ENCODE results near the gene RIPPLY3.

Gene RIPPLY3

GRCh38 chr21:37060296-37060695 lies 53.8 kb downstream of the RIPPLY3 start:
- TF ChIP-seq GATA2 (IDR thresholded peaks at IDR 0.05; ENCODE audit: low read depth, low read length) (no peak), GATA3 (IDR thresholded peaks at IDR 0.05; ENCODE audit: low read depth, low read length) (no peak)

GRCh38 chr21:37061926-37062592 lies 55.6 kb downstream of the RIPPLY3 start:
- no peak for TF ChIP-seq GATA2 (IDR thresholded peaks at IDR 0.05; ENCODE audit: low read depth, low read length)
- no peak for TF ChIP-seq GATA3 (IDR thresholded peaks at IDR 0.05; ENCODE audit: low read depth, low read length)

GRCh38 chr21:37062593-37062935 lies 56.1 kb downstream of the RIPPLY3 start:
- TF ChIP-seq GATA3 (IDR thresholded peaks at IDR 0.05; ENCODE audit: low read depth, low read length) = no peak
- no peak for TF ChIP-seq GATA2 (IDR thresholded peaks at IDR 0.05; ENCODE audit: low read depth, low read length)

GRCh38 chr21:37063433-37063832 lies 56.9 kb downstream of the RIPPLY3 start:
- TF ChIP-seq GATA3 (IDR thresholded peaks at IDR 0.05; ENCODE audit: low read depth, low read length) = no peak
- TF ChIP-seq GATA2 (IDR thresholded peaks at IDR 0.05; ENCODE audit: low read depth, low read length) = no peak

GRCh38 chr21:37064841-37065240 lies 58.3 kb downstream of the RIPPLY3 start:
- TF ChIP-seq GATA2 (IDR thresholded peaks at IDR 0.05; ENCODE audit: low read depth, low read length) (no peak), GATA3 (IDR thresholded peaks at IDR 0.05; ENCODE audit: low read depth, low read length) (no peak)

GRCh38 chr21:37065561-37066177 lies 59.2 kb downstream of the RIPPLY3 start:
- TF ChIP-seq GATA2 (IDR thresholded peaks at IDR 0.05; ENCODE audit: low read depth, low read length) (no peak), GATA3 (IDR thresholded peaks at IDR 0.05; ENCODE audit: low read depth, low read length) (no peak)
